GM23338 (cell line): ENCODE measurements around the gene ALDH9A1. TPM values are rescaled to one million over a fixed set of nuclear protein-coding genes. Genes with fewer than 3 reads are reported as not detected.

ENCODE experiments used
- ATAC-seq: fragments of 200-7000 bp; cut with Tn5 transposase; 3 replicates; pipeline ENCODE4 v1.9.1; 2020
- DNase-seq: peaks from one replicate; pipeline ENCODE4 v3.0.0-alpha.2; 2015; ENCODE audit warnings: low spot score
- H2AFZ ChIP-seq: fragments of 200-600 bp; sonication (generic); 2 replicates; pipeline ENCODE4 v1.8.0; 2016; ENCODE audit warnings: antibody characterized with exemption, mild to moderate bottlenecking, moderate library complexity
- H3F3A ChIP-seq: fragments of 200-600 bp; sonication (generic); replicated peaks from 2 replicates; pipeline ENCODE4 v1.8.0; 2017; ENCODE audit warnings: antibody characterized with exemption, mixed run types, low read depth
- H3K27ac ChIP-seq: fragments of 200-600 bp; sonication (generic); 2 replicates; pipeline ENCODE4 v1.6.1; 2016; ENCODE audit warnings: low read depth
- H3K27me3 ChIP-seq: fragments of 200-600 bp; sonication (generic); 2 replicates; pipeline ENCODE4 v1.8.0; 2016; ENCODE audit warnings: mild to moderate bottlenecking, mixed run types, moderate library complexity; ENCODE audit not compliant: insufficient read depth
- H3K36me3 ChIP-seq: fragments of 200-600 bp; sonication (generic); 2 replicates; pipeline ENCODE4 v1.8.0; 2016; ENCODE audit warnings: mild to moderate bottlenecking; ENCODE audit not compliant: insufficient read depth
- H3K4me1 ChIP-seq: fragments of 200-600 bp; sonication (generic); 2 replicates; pipeline ENCODE4 v1.8.0; 2016; ENCODE audit warnings: mild to moderate bottlenecking, moderate library complexity; ENCODE audit not compliant: insufficient read depth
- H3K4me2 ChIP-seq: fragments of 200-600 bp; sonication (generic); 2 replicates; pipeline ENCODE4 v1.7.1; 2017; ENCODE audit warnings: mixed run types
- H3K4me3 ChIP-seq: fragments of 200-600 bp; sonication (generic); 2 replicates; pipeline ENCODE4 v1.6.1; 2016; ENCODE audit warnings: mixed run types
- H3K79me2 ChIP-seq: fragments of 200-600 bp; sonication (generic); replicated peaks from 2 replicates; pipeline ENCODE4 v1.8.0; 2017; ENCODE audit warnings: mild to moderate bottlenecking; ENCODE audit not compliant: insufficient read depth
- H3K9me2 ChIP-seq: fragments of 200-600 bp; sonication (generic); 2 replicates; pipeline ENCODE4 v1.8.0; 2017; ENCODE audit not compliant: insufficient read depth
- H4K20me1 ChIP-seq: fragments of 200-600 bp; sonication (generic); replicated peaks from 2 replicates; pipeline ENCODE4 v1.8.0; 2017; ENCODE audit warnings: mild to moderate bottlenecking; ENCODE audit not compliant: insufficient read depth
- H3K27ac Mint-ChIP-seq: 2 replicates; pipeline ENCODE4 v1.8.0; 2020; ENCODE audit warnings: inconsistent platforms, mild to moderate bottlenecking, moderate library complexity, mixed read lengths
- H3K27me3 Mint-ChIP-seq: 3 replicates; pipeline ENCODE4 v1.8.0; 2022; ENCODE audit warnings: low read depth, mild to moderate bottlenecking, moderate library complexity, mixed read lengths, inconsistent platforms; ENCODE audit not compliant: insufficient read depth, poor library complexity
- H3K36me3 Mint-ChIP-seq: 3 replicates; pipeline ENCODE4 v1.8.0; 2021; ENCODE audit warnings: low read depth, mild to moderate bottlenecking, inconsistent platforms, moderate library complexity, mixed read lengths
- H3K4me1 Mint-ChIP-seq: 3 replicates; pipeline ENCODE4 v1.8.0; 2020; ENCODE audit warnings: mild to moderate bottlenecking, inconsistent platforms, mixed read lengths
- H3K4me3 Mint-ChIP-seq: 3 replicates; pipeline ENCODE4 v1.8.0; 2021; ENCODE audit warnings: moderate library complexity, mild to moderate bottlenecking, inconsistent platforms, mixed read lengths
- H3K9me3 Mint-ChIP-seq: 3 replicates; pipeline ENCODE4 v1.8.0; 2020; ENCODE audit warnings: moderate library complexity, mild to moderate bottlenecking, inconsistent platforms, mixed read lengths
- CREB1 ChIP-seq: fragments of 250-450 bp; sonication (Bioruptor Pico); IDR thresholded peaks from 2 replicates; pipeline ENCODE4 v1.5.0; 2020; ENCODE audit warnings: low read depth, mild to moderate bottlenecking, moderate library complexity
- CTCF ChIP-seq, 2 experiments: fragments of 200-600 bp in 1 of 2; sonication (generic) in 1 of 2; conservative IDR thresholded peaks; 2 replicates each; pipeline versions ENCODE4 v1.5.1 to v1.6.1; 2016 to 2017; ENCODE audit warnings: antibody characterized with exemption in 2 of 2, low read depth in 2 of 2, mild to moderate bottlenecking in 2 of 2, moderate library complexity in 1 of 2
- EZH2 ChIP-seq: fragments of 200-600 bp; sonication (generic); IDR thresholded peaks from one replicate; pipeline ENCODE4 v1.8.0; 2017; ENCODE audit warnings: antibody characterized with exemption, mild to moderate bottlenecking, low read depth; ENCODE audit not compliant: unreplicated experiment
- EZH2phosphoT487 ChIP-seq: fragments of 200-600 bp; sonication (generic); IDR thresholded peaks from one replicate; pipeline ENCODE4 v1.8.1; 2018; ENCODE audit warnings: antibody characterized with exemption; ENCODE audit not compliant: unreplicated experiment
- JUNB ChIP-seq: IDR thresholded peaks from one replicate; pipeline ENCODE4 v1.6.1; 2016; ENCODE audit warnings: antibody characterized with exemption; ENCODE audit not compliant: unreplicated experiment
- POLR2AphosphoS5 ChIP-seq: IDR thresholded peaks from 2 replicates; pipeline ENCODE4 v1.6.1; 2016; ENCODE audit warnings: antibody characterized with exemption, low read depth
- REST ChIP-seq: IDR thresholded peaks from one replicate; pipeline ENCODE4 v1.6.1; 2018; ENCODE audit warnings: antibody characterized with exemption; ENCODE audit not compliant: unreplicated experiment
- ZNF331 ChIP-seq: fragments of 250-450 bp; sonication (Bioruptor Pico); IDR thresholded peaks from 2 replicates; pipeline ENCODE4 v1.5.0; 2020; ENCODE audit warnings: low read depth, mild to moderate bottlenecking, moderate library complexity
- ZNF462 ChIP-seq: fragments of 250-450 bp; sonication (Bioruptor Pico); IDR thresholded peaks from 2 replicates; pipeline ENCODE4 v1.5.0; 2020; ENCODE audit warnings: mild to moderate bottlenecking, moderate library complexity
- polyA plus RNA-seq: library from polyadenylated mRNA; unstranded; fragments of >200 nt; fragmentation: Nextera tagmentation; extraction: Ambion mirVana; gene quantifications from 2 replicates; pipeline ENCODE4 v1.2.1, GENCODE V29; 2016
- total RNA-seq: library from RNA; depleted of rRNA; stranded (reverse); fragments of >200 nt; shearing (Covaris generic); gene quantifications from 2 replicates; pipeline ENCODE4 v1.2.3, GENCODE V29; 2014

Gene ALDH9A1
- total and polyA plus RNA-seq, 2 experiments from 2014 or later: 50.6 to 59.2 TPM

- H3K36me3 Mint-ChIP-seq: peaks cover 73% of the 10 kb centered on the region
- Histone ChIP-seq H3K27me3 (no peaks in the 10 kb centered on the region), H3K27ac (no peak overlapping the region), H3K79me2 (no peaks in the 10 kb centered on the region), H3K4me3 (no peak overlapping the region), H4K20me1 (0 out of 2 replicates have a peak, but pooled peaks cover 4% of the 10 kb centered on the region), H3K36me3 (peaks cover 43% of the 10 kb centered on the region; the same call in 1 of the 2 replicates), H3K9me2 (no peaks in the 10 kb centered on the region), H2AFZ (no peak overlapping the region), H3K4me2 (no peak overlapping the region), H3F3A (no peaks in the 10 kb centered on the region), H3K4me1 (0 out of 2 replicates have a peak, but pooled peaks cover 4% of the 10 kb centered on the region)
- H3K9me3 Mint-ChIP-seq: no peaks in the 10 kb centered on the region
- ATAC-seq (no peak), DNase-seq (no peak)
- H3K4me3 Mint-ChIP-seq: no peak overlapping the region
- no peak overlapping the region; the same call in 1 of the 2 replicates for H3K27ac Mint-ChIP-seq
- H3K4me1 Mint-ChIP-seq: no peaks in the 10 kb centered on the region; the same call in 2 of the 3 replicates
- TF ChIP-seq CTCF (conservative IDR thresholded peaks at IDR 0.05; ENCODE audit: low read depth in 2 of 2) (no peak), ZNF331 (CRISPR knock-in tag) (no peak)
- H3K27me3 Mint-ChIP-seq: no peaks in the 10 kb centered on the region
Observed at GRCh38 chr1:165666152-165666825, 32.1 kb downstream of the ALDH9A1 start.

- peaks cover 10% of the 10 kb centered on the region; the same call in 1 of the 2 replicates for H3K4me1 ChIP-seq
- no peaks in the 10 kb centered on the region for H3K27me3 ChIP-seq
- H3K36me3 ChIP-seq: peaks cover 29% of the 10 kb centered on the region; the same call in 1 of the 2 replicates
- Mint-ChIP-seq H3K4me3 (no peak overlapping the region), H3K27me3 (no peaks in the 10 kb centered on the region), H3K9me3 (no peaks in the 10 kb centered on the region), H3K36me3 (peaks cover 51% of the 10 kb centered on the region), H3K27ac (no peak overlapping the region), H3K4me1 (peaks cover 7% of the 10 kb centered on the region)
- ATAC-seq (no peak), DNase-seq (no peak)
- H2AFZ ChIP-seq: no peak overlapping the region
- H3F3A ChIP-seq: no peaks in the 10 kb centered on the region
- H3K79me2 ChIP-seq: no peaks in the 10 kb centered on the region
- H3K4me3 ChIP-seq: no peak overlapping the region
- H3K9me2 ChIP-seq: no peaks in the 10 kb centered on the region
- H4K20me1 ChIP-seq: 0 out of 2 replicates have a peak, but pooled peaks cover 4% of the 10 kb centered on the region
- H3K27ac ChIP-seq: no peak overlapping the region
- no peak overlapping the region for H3K4me2 ChIP-seq
- no peak for TF ChIP-seq POLR2AphosphoS5
- TF ChIP-seq JUNB: no peak
- TF ChIP-seq EZH2: no peak
- TF ChIP-seq CREB1 (CRISPR knock-in tag): no peak
- no peak for TF ChIP-seq EZH2phosphoT487
- TF ChIP-seq ZNF331 (CRISPR knock-in tag): no peak
- TF ChIP-seq ZNF462: no peak
- TF ChIP-seq REST: no peak
Observed at GRCh38 chr1:165662186-165662585, 36.2 kb downstream of the ALDH9A1 start.
